Transverse colon (tissue), 4 donors: ENCODE measurements around the gene KCNT1. TPM values are rescaled to one million over a fixed set of nuclear protein-coding genes. Genes with fewer than 3 reads are reported as not detected.

Experiments
- DNase-seq: peaks from one replicate; pipeline ENCODE4 v3.0.0-alpha.2; 2019
- H3K27ac ChIP-seq, 4 donors: fragments of 200-600 bp; sonication (generic); 2 replicates each; pipeline ENCODE4 v1.5.1; 2016 to 2018; ENCODE audit warnings: inconsistent platforms in 4 of 4
- H3K27me3 ChIP-seq: fragments of 200-600 bp; sonication (generic); 2 replicates; pipeline ENCODE4 v1.5.1; 2017; ENCODE audit warnings: inconsistent platforms
- H3K36me3 ChIP-seq, 4 donors: fragments of 200-600 bp; sonication (generic); 2 replicates each; pipeline ENCODE4 v1.5.1; 2017 to 2019; ENCODE audit warnings: inconsistent platforms in 4 of 4
- H3K4me1 ChIP-seq, 4 donors: fragments of 200-600 bp; sonication (generic); 2 replicates each; pipeline ENCODE4 v1.5.1; 2017 to 2020; ENCODE audit warnings: inconsistent platforms in 4 of 4
- H3K4me3 ChIP-seq, 4 donors: fragments of 200-600 bp; sonication (generic); 1 replicate in 1 of 4; 2 replicates in 3 of 4; pipeline versions ENCODE4 v1.5.1 to v1.6.1; 2017 to 2019; ENCODE audit warnings: inconsistent platforms in 4 of 4
- H3K9me3 ChIP-seq, 2 donors: fragments of 200-600 bp; sonication (generic); 2 replicates each; pipeline ENCODE4 v1.5.1; 2017 to 2019; ENCODE audit warnings: inconsistent platforms in 2 of 2
- CTCF ChIP-seq, 5 experiments: fragments of 200-600 bp in 3 of 5; fragments of 450-650 bp in 2 of 5; sonication (generic) in 3 of 5; IDR thresholded peaks; 1 replicate in 2 of 5; 2 replicates in 3 of 5; pipeline ENCODE4 v1.5.1; 2016 to 2017; ENCODE audit warnings: antibody characterized with exemption in 5 of 5, inconsistent platforms in 3 of 5, mild to moderate bottlenecking in 2 of 5, moderate library complexity in 1 of 5
- EP300 ChIP-seq: sonication (generic); formaldehyde crosslinking; IDR thresholded peaks from one replicate; pipeline ENCODE4 v1.6.1; 2017; ENCODE audit warnings: antibody characterized with exemption, low read depth
- POLR2A ChIP-seq: fragments of 450-650 bp; IDR thresholded peaks from one replicate; pipeline ENCODE4 v1.6.1; 2016; ENCODE audit warnings: antibody characterized with exemption, mild to moderate bottlenecking, moderate library complexity
- POLR2AphosphoS5 ChIP-seq, 3 donors: sonication (generic); formaldehyde crosslinking; IDR thresholded peaks; one replicate each; pipeline ENCODE4 v1.6.1; 2016; ENCODE audit warnings: antibody characterized with exemption in 3 of 3
- WGBS, 2 donors: methylation state at CpG; one replicate each; pipeline ENCODE4 v1.1.5; 2018; ENCODE audit warnings: low coverage in 1 of 2; 5-methylcytosine and 5-hydroxymethylcytosine counted together
- in situ Hi-C, 4 donors: fragments of 200-750 bp; cut with MboI; loops; one replicate each; pipeline versions ENCODE4 v1.15.0 to v1.15.1; 2017; ENCODE audit warnings: low sequenced_read_pairs in 3 of 4, low pct_ligation_motif_present in 1 of 4, low pct_unique_long_range_greater_than_20kb in 1 of 4
- intact Hi-C: fragments of 100-400 bp; cut with DNase I; formaldehyde crosslinking; loops from one replicate; pipeline ENCODE4 v1.15.1; 2023; ENCODE audit warnings: low total_unique reads
- total RNA-seq, 4 donors: library from RNA; depleted of rRNA; stranded (reverse); fragments of >200 nt; gene quantifications; one replicate each; pipeline ENCODE4 v1.1.0, GENCODE V29; 2016

The KCNT1 gene
- total RNA-seq, 4 donors from 2014 or later: 0.14 TPM; not detected in 3

DNA sequence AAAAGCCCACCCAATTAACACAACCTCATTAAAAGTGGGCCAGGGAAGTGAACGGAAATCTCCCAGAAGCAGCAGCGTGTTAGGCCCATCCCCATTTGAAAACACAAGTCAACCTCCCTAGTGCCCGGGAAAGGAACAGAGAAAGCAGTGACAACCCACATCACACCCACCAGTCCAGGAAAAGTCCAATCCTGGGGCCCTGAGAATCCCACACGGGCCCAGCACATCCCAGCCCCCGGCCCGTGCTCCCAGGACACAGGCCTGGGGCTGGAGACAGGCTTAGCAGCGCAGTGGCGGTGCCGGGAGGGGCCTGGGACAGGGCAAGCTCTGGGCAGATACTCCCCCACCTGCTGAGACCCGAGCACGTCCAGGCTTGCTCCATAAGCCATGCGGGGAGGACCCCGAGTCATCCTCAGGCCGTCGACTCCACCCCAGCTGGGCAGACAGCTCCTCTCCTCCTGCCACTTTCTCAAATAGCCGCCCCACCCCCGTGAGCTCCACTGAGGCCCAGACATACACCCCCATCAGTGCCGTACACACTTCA, 101.0 kb downstream of the KCNT1 start:
- Histone ChIP-seq H3K36me3 (no peaks in the 10 kb centered on the region), H3K9me3 (no peaks in the 10 kb centered on the region), H3K4me1 (no peaks in the 10 kb centered on the region), H3K27ac (no peak overlapping the region), H3K27me3 (no peaks in the 10 kb centered on the region), H3K4me3 (no peak overlapping the region)
- no peak for TF ChIP-seq CTCF (IDR thresholded peaks at IDR 0.05)
- TF ChIP-seq POLR2AphosphoS5 (IDR thresholded peaks at IDR 0.05): no peak
- TF ChIP-seq EP300: no peak
- TF ChIP-seq POLR2A: no peak
- in situ Hi-C loops (no loop called here), intact Hi-C loops (no loop called here)
- no peak for DNase-seq
- WGBS, 2 donors: 81 to 82% methylated on average over 5 to 18 of the region's 18 CpGs

DNA sequence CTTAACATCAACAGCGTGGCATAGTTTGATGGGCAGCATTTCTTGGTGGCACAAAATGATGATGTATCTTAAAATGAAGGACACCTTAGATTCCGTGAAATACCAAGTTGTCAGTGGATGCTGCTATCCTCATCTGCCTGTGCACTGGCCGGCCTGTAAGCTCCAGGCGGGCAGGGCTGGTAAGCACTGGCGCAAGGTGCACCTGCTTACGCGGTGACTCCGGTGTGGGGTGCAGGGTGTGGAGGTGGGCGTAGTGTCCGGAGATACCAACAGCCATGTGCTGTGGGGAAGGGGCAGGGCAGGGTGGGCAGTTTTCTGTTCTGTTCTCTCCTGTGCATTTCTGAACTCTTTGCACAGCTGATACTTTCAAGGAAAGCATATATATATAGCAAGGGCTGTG, 101.5 kb downstream of the KCNT1 start:
- TF ChIP-seq POLR2A: no peak
- TF ChIP-seq EP300: no peak
- no peak for TF ChIP-seq CTCF (IDR thresholded peaks at IDR 0.05)
- no peak for TF ChIP-seq POLR2AphosphoS5 (IDR thresholded peaks at IDR 0.05)
- WGBS, 2 donors: 86 to 89% methylated on average over 3 to 10 of the region's 10 CpGs
- Histone ChIP-seq H3K4me3 (no peak overlapping the region), H3K27ac (no peak overlapping the region), H3K4me1 (no peaks in the 10 kb centered on the region), H3K27me3 (no peaks in the 10 kb centered on the region), H3K36me3 (no peaks in the 10 kb centered on the region), H3K9me3 (no peaks in the 10 kb centered on the region)
- no peak for DNase-seq
- in situ Hi-C loops: no loop called here
- intact Hi-C loops: no loop called here

DNA sequence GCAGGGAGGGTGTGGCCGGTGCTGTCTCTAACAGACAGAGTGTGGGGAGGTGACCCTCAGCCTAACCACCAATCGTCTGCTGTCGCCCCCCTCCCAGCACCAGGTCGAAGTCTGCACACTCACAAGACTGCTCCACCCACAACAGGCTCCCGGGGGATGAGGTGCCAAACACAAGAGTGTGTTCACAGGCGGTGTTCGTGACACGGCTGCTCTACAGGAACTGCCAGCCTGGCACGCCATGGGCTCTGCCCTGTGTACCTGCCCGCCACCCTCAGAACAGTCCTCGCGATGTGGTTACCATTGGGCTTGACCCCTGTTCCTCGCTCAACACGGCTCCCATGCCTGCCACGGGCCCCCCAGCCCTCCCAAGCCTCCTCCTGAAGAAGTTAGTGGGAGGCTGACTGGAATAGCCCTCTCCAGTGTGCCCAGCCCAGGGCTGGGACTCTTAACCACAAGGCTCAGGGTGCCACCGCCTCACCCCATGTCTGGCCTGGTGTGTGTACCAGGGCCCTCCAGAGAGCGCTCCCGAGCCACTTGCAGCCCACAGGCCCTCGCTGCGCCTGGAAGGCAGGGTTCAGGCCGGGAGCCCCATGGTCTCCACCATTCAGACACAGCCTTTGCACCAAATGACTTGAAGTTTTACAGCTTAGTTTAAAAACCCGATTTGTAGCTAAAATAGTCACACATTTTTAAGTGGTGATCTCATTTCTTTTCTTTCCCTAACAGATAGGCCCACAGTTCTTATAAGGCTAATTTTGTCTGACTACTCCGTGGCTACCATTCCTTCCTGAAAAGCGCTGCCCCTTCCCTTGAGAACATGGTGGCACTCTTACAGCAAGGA, 102.8 kb downstream of the KCNT1 start:
- H3K27me3 ChIP-seq: no peaks in the 10 kb centered on the region
- H3K9me3 ChIP-seq: no peaks in the 10 kb centered on the region
- intact Hi-C loops (no loop called here), in situ Hi-C loops (no loop called here)
- no peak overlapping the region for H3K4me3 ChIP-seq
- DNase-seq: no peak
- no peaks in the 10 kb centered on the region for H3K36me3 ChIP-seq
- 11 to 74% methylated on average over 3 to 24 of the region's 24 CpGs for whole genome bisulfite sequencing, 2 donors
- no peaks in the 10 kb centered on the region for H3K4me1 ChIP-seq
- H3K27ac ChIP-seq: no peak overlapping the region
- no peak for TF ChIP-seq POLR2AphosphoS5 (IDR thresholded peaks at IDR 0.05)
- TF ChIP-seq POLR2A: no peak
- TF ChIP-seq CTCF (IDR thresholded peaks at IDR 0.05): no peak
- no peak for TF ChIP-seq EP300

DNA sequence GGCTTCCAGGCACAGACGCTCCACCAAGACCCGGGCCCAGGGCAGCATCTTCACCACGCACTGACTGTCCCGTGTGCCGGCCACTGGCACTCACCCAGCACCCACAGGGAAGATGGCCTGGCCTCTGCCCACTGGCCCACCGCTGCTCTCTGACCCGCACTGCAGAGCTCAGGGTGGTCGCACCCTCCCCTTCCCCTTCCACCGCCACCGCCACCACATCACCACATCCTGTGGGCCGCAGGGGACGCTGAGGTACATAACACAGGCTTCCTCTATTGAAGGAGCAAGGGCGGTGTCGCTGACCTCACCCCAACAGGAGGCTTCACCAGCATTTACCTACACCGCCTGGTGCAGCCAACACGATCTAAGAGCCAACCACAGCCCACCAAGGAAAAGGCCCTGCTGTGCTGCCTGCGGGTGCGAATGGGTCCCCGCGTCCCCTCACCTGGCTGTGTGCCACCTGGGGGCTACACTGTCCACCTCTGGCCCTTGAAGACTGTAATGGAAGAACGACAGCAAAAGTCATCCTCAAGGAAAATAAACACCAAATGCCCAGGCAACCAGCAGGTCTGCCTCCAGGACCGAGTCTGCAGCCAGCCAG, 103.5 kb downstream of the KCNT1 start:
- WGBS, 2 donors: 82% methylated on average over 21 of the region's 22 CpGs; no CpG with 5 or more reads in 1 of the 2 donors
- no peak overlapping the region for H3K4me3 ChIP-seq
- no peaks in the 10 kb centered on the region for H3K4me1 ChIP-seq
- in situ Hi-C loops (no loop called here), intact Hi-C loops (no loop called here)
- no peak for DNase-seq
- H3K36me3 ChIP-seq: peaks cover 0 to under 1% (median 0%) of the 10 kb centered on the region in 4 donors
- H3K9me3 ChIP-seq: no peaks in the 10 kb centered on the region
- no peaks in the 10 kb centered on the region for H3K27me3 ChIP-seq
- TF ChIP-seq POLR2AphosphoS5 (IDR thresholded peaks at IDR 0.05) (no peak), POLR2A (no peak), CTCF (IDR thresholded peaks at IDR 0.05) (no peak), EP300 (no peak)
- H3K27ac ChIP-seq: no peak overlapping the region
